Stimulated activated CD4-positive, alpha-beta T cell treated with anti-CD3 and anti-CD28 coated beads, Interleukin-4, amount 100 ng/mL, for 1 hour (primary cell): ENCODE results near the gene RNASE8.

Source experiments
- DNase-seq: peaks from one replicate; pipeline ENCODE4 v3.0.0-alpha.2; 2020

RNASE8 gene

DNA sequence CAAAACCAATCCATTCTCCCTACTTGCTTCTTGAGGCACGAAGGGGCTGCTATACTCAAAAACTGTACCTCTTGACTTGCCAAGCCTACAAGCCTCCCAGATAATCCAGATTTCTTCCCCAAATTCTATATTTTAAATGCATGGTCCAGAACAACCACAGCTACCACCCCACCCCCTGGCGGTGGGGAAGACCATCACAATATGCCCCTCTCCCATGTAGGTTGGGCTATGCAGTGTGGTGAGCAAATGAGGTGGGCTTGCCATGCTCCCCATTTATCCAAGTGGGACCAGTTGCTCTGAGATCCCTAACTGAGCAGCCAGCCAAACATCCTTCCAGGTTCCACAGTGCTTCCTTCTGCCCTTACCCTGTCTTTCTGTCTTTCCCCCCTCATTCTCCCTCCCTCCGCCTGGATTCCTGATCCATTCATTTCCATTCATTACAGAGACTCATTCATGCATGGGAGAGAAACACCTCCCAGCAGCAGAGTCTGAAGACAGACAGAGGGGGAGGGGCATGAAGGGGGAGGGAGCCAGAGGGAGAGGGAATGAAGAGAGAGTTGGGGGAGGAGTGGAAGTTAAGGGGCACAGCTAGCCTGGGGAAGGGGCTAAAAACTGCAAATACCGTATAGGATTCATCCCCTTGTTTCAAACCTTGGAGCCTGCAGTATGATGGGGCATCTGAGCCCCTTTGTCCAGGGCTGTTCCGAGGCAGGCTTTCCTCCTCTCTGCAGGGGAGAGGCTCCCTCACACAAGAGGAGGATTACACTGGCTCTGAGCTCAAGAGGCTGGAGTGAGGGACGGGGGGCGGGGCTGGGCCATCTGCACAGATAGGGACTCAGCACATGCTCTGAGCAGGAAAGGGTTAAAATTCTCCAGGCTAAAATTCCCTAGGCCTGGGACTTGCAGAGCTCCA lies 36.4 kb downstream of the RNASE8 start:
- DNase-seq: no peak

DNA sequence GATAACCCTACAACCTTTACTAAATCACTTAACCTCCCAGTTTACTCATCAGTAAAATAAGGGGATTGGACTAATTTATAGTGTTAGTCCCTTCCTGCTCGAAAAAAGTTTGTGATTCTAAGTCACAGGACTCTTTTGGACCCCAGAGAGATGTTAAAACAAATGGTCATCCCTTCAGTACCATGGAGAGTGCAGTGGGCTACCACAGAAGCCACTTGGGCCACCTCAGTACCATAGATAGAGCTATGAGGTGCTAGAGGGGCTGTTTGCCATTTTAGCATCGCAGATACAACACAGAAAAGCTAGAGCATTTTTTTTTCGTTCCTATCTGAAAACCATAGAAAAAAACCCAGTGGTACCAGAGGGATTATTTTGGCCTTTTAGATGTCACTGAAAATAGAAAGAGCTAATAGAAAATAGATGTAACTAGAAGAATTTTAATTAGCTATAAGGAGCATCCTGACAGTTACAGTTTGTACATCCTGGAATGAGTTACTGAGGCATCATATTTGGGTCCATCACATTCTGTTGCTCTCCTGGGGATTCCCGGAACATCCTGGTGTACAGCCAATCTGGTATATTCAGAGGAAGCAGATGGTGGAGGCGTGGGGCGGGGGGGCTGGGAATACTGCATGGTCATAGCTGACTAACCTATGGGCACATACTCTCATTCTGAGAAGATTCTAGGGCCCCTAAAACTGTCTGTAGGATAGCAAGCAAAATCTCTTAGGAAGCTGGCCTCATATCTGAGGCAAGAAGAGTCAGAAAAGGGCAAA lies 38.0 kb downstream of the RNASE8 start:
- no peak for DNase-seq

DNA sequence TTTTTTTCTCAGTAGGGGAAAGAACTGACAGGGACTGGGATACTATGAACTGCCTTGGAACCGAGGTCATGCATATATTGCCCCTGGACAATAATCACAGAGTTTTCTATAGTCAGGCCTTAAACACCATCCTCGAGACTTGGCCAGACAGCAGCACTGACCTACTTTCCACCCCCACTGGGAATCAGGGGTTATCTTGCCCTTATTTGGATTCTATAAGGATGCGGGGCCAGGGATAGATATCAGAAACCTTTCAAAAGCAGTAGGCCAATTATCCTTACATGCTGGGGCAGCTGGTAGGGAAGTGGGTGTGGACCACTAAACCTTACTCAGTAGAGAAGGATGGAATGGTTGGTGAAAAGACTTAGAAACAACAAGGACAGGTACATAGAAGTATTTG lies 38.8 kb downstream of the RNASE8 start:
- no peak for DNase-seq

DNA sequence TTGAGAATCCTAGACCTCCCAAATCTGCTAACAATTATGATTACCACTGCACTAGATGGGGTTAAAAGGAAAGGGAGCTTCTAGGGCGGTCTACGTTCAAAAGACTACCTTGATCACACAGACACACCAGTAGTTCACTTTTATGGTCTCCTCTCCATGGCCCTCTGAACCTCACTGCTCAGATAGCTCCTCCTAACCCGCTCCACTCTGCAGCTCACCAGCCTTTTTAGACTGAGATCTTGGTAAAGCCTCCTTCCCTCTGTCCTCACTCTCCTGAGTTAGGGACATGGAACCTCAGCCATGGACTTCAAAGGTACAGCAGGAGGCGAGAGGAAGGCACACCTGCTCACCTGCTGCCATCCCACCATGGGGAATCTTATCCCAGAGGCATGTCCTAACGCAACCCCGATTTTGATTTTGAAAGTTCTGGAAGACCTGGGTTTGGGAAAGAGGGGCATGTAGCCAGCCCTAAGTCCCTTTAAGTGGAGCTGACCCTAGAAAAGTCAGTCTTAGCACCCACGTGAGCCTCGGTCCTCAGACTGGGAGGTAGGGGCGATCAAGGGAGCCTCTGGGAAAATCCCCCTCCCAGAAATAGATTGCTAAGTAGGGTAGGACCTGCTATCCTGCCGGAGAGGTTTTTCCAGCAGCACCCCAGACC lies 39.5 kb downstream of the RNASE8 start:
- no peak for DNase-seq

DNA sequence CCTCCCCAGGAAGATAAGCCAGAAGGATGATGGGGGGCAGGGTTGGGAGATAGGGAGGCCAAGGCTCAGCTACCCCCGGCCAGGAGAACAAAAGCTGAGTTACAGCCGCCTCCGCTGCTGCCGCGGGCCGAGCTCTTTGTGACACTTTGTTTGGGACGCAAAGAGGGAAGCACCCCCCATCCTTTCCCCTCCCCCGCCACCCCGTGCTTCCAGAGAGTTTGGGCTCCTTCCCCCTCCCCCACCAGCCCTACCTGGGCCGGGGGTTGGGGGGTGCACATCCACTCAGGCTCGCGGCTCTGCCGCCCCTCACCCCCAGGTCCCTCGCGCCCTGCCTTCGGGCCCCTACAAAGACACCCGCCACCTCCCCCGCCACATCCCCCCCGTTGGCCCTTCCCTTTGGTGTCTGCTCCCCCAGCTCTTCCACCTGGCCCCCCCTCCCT lies 40.0 kb downstream of the RNASE8 start:
- DNase-seq: no peak

DNA sequence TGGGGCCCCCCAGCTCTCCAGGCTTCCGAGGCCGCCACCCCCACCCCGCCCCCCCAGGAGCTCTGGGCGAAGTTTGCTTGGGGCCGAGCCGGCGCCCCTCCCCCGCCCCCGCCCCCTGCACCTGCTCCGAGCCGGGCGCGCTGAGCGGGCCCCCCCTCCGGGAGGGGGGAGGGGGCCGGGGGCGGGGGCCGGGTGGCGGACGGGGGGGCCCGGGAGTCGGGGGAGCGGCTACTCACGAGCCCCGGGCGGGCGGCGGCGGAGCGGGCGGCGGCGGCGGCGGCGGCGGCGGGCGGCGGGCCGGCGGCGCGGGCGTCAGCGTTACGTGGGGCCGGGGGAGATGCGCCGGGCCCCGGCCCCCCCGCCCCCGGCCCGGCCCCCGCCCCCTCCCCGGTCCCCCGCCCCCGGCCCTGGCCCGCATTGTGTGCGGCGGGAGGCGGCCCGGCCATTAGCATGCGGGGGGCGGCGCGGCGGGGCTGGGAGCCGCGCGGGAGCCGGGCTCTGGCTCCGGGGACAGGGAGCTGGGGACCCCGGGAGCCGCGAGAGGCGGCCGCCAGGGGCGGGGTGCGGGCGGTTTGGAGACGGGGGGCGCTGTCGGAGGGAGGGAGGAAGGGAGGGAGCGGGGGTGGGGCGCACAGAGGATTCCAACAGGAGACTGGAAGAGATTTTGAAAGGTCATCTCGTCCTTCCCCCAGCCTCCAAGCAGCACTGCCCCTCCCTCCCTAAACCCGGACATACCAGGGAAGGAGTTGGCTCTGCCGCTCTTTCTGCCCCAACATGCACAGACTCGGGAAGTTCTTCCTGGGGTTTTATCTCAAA lies 40.7 kb downstream of the RNASE8 start, which contains the start of gene ZNF219:
Gene ZNF219 (minus strand): TSS at position 580 of the 816 bp plus-strand sequence. CDS start 5,064 bp downstream, outside the sequence.
- DNase-seq: peak; percentile 26

DNA sequence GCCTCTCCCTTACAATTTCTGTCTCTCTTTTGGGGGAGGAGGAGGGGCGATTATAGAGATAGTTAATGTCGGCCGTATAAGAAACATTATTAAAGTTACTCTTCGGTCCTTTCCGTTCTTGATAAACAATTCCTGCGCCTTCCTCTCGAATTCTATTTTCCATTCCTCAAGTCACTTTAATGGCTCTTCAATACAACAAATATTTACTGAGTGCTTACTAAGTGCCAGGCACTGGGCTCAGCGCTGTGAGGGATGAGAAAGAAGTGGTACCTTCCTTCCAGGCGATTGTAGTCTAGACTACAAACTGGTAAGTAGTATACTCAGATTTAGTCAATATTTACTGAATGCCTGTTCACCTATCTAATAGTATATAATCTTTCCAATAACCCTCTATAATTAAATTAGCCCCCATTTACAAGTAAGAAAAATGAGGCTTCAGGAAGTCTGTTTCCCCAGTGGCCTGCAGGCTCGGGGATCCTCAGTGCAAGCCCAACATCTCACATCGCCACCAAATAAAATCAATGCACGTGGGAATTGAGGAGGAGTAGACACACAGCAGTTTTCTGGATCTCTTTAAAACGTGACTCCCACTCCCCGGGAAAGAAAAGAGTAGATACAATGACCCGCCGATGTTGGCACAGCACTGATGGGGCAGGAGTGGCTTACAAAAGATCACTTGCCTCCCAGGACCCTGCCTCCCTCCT lies 41.4 kb downstream of the RNASE8 start:
- DNase-seq: no peak

DNA sequence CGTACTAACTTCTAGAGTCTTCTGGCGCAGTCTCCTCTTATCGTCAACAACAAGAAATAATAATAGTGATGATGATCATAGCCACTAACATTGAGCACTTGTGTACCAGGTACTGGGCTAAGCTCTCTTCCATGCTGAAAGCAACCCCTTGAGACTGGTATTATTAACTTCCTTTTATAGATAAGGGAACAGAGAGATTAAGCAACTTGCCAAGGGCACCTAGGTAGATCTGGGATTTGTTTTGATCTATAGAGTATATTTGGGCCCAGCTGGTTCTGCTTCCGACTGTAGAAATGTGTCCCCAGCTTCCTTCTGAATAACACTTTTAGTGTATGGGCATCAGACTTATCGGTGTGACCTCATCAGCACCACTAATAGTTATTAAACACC lies 42.0 kb downstream of the RNASE8 start:
- DNase-seq: no peak

DNA sequence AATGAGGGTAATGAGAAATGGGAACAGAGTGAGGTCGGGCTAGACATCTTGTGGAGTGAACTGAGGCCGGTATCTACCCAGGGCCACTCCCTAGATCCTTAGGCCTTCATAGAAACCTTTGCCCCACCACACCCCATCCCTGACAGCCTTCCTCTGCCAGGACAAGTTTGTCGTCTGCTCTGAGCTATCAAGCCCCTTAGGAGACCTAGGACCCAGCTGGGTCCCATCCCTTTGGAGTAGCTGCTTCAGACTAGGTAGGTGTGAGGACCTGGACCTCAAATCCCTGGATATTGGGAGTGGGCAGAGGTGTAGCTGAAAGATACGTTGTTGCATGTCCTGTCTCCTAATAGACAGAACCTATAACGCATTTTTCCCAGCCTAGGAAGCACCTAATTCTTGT lies 43.3 kb downstream of the RNASE8 start, which contains the start of gene TMEM253:
Gene TMEM253 (plus strand): TSS at position 136 of the 400 bp plus-strand sequence. CDS start 278 bp downstream, outside the sequence.
- no peak for DNase-seq

DNA sequence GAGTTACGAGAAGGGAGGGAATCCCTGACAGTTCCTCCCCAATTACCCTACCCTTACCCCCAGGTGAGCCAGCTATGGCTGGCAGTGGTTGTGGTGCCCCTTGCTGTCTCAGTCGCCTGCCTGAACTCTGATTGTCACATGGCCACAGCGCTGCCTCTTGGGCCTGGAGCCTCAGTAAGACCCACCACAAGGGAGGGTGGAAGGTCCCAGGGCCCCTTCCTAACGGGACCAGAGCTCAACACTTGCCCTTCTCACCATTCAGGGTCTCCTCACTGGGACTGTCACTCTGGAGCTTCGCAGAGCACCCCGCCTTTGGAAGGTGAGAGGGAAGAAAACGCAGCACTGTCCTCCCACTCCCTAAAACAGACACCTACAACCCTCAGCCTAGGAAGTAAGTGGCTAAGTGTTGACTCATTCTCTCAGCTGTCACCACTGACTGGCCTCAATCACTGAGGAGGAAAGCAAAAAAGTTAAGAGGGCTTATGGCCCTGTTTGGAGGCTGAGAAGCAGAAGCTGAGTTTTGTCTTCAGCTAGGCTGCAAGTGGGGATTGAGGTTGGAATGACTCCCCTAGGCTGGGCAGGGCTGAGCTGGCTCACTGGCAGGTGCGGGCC lies 44.3 kb downstream of the RNASE8 start:
- DNase-seq: no peak

DNA sequence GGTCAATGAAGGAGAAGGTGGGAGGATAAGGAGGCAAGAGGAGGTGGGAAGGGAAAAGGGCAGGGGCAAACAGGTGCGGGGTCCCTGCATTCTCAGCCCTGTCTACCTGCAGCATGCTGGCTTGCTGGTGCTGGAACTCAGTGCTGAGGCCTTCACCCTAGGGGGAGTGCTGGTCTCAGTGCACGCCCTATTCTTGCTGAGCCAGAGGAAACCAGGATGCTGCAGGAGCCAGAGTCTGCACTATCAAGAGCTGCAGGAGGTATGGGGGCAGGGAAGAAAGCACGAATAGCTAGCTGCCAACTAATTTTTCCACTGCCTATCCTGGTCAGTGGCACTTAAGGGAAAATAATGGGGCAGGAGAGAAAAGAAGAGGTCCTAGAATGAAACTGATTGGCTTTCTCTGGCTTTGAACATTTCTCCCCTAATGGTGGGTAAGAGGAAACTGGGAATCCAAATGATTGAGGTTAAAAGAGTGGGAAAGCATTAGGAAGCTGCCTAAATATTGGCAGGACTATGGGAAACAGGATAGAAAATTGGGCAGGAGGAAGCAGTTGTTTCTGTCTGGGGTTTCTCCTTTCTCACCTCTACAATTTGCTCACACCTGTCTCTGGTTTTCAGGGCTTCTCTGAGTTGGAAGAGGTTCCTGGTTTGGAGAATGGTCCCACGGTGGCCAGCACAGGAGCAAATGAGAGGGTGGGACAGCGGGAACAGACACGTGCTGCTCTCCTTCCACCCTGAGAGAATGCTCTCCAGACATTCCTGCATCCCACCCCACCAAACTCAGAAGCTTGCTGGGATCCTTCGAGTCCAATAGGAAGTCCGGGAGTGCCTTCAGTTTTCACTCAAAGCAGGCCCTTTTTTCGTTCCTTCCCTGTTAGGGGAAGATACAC lies 45.1 kb downstream of the RNASE8 start:
- no peak for DNase-seq

DNA sequence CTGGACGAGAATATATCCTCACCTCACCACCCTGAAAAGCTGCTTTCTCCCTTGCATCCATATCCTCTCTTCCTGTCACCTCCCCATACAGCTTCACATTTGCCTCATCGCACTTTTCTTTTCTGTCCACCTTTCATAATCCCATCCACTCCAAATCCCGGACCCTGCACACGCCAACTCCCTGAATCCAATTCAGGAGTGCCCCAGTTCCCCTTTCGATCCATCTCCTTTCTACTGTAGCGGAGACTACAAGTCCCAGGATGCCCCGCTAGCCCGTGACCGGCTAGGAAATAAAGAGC lies 45.7 kb downstream of the RNASE8 start:
- DNase-seq: no peak

DNA sequence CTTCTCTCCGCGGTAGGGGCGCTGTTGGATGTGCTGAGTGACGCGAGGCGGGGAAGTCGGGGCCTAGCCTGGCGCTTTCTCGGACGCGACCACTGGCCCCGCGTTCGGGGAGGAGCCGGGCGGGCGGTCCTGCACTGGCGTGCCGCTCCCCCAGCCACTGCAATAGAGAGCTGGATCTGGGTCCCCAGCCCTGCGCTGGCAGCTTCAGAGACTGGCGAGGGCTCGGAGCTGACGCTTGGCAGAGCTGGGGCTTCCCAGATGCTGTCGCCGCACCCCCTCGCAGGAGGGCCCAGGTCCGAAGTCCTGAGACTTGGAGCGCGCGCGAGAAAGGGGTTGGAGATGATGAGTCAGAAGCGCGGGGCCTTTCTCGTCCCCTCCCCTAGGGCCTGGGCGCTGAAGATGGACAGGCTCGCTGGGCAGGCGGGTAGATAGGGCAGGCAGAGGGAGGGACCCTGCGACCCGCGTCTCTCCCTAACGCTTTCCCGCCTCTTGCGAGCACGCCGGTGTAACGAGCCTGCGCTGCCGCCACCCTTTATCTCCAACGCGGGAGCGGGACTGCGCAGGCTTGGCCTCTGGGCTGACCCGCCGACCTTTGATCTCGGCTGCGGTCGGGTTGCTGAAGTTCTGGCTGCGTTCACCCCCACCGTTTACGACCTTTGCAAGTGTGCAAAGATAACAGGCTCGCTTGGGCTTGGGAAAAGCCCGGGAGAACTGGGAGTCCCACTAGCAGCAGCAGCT lies 46.3 kb downstream of the RNASE8 start:
- DNase-seq: peak; percentile 93

DNA sequence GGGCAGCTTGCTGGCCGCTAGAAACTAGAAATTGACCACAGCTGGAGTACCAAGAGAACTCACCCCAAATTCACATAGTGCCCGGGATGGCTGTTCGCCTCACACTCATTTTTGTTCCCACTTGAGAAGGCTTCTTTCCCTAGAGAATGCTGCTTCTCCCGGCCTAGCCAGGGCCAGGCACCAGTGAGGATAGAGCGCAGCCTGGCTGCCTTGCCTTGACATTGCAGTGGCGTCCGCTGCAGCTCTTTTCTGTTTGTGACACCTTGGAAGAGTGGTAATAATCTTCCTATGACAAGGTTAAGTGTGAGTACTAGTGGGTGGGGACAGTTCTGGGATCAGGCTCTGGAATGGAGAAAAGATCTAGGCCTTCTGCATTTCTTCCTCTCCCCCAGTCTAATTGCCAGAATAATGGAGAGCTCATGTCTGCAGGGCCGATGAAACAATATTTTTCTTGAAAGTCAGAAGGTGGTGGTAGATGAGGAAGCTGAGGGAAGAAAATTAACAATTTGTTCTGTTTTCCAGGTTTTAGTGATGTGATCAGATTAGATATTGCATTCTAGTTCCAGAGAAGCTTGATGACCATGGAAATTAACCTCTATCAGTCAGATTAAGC lies 46.9 kb downstream of the RNASE8 start:
- peak; percentile 65 for DNase-seq

DNA sequence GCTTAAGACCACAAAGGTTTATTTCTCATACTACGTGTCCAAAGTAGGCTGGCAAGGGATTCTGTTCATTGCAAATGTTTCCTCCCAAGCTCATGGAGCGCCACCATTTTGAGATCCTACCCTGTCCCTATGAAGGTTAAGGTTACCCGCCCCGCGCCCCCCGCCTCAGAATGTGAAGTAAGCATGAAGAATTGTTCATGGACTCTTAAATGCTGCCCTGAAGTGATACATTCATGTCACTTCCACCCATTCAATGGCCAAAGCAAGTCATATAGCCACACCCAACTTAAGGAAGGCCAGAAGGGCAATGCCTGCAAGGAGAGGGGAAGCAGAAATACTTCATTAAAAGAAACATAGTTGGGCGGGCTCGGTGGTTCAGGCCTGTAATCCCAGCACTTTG lies 47.5 kb downstream of the RNASE8 start:
- DNase-seq: no peak

DNA sequence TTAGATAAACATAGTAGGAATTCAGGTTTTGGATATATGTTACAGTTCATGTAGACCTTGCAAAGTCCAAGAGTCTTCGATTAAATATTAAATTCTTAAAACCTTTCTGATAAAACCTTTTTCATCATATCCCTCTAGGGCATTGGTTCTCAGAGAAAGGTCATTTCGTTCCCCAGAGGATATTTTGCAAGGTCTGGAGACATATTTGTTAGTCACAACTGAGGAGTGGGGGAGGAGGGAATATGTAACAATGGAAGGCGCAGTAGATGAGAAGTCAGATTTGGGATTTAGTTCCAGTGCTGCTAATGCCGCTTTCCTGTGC lies 48.5 kb downstream of the RNASE8 start:
- DNase-seq: no peak

DNA sequence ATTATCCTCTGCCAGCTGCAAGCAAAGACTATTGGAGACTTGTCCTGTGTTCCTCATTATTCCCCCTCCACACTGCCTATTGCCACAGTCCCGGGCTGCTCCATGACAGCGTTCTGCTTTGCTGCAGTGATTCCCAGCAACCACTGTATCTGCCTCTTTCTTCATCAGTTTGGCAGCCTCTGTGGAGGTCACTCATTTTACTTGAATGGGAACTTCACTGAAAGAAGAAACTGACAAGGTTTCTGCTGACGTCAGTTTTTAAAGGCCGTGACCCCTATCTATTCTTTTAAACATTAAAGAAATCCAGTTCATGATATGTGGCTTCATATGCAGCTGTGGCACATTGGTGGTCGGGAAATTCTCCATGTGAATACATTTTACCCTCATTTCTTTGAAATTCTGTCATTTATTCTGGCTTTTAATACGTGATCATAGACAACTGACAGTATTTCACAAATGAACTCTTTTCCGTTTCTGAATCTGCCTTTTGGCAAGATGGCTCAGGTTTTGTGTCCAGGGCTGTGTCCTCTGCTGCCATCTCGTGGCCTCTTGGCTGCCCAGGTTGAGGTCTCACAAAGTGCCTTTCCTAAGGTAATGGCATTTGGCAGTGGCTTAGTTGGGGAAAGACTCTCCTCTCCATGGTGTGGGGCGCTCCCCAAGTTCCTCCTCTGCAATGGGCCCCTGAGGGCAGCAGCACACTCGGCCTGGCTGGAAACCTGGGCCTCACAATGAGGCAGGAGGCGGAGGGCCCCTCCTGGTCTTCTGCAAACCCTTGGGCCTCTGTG lies 49.1 kb downstream of the RNASE8 start:
- peak; percentile 79 for DNase-seq

DNA sequence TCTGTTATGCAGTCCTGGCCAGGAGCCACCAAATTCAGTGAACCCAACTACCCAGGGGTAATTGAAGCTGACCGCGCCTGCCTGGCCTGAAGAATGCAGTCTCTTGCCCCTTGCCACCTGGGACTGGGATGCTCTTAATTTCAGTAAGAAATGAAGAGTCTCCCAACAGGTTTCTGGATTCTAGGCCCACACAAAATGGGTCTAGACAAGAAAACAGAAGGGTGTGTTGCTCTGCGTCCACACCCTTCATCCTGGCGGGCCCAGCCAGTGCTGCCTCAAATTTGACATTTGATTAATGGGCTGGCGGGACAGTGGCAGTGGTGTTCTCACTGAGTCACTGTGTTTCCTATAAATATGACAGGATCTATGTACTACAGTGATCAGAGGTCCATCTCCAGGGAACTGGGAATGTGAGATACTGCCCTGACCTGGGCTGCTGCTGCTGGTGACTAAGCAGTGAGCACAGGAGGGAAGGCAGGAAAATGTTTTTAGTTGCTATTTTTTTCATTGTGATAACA lies 49.7 kb downstream of the RNASE8 start:
- no peak for DNase-seq
